T-helper 2 cell treated with Interferon-gamma antibody and Interleukin-4, amounts not matched to agents 100 ng/mL and 5 ng/mL, for 36 hours (primary cell): Measurements from ENCODE around the gene TRAF3IP1. TPM values are rescaled to one million over a fixed set of nuclear protein-coding genes. Genes with fewer than 3 reads are reported as not detected.
"Not testable (repeated sequence)": the region's sequence is repeated elsewhere in the genome, so short reads cannot be mapped to it uniquely, and the experiment has no call there.

Source experiments
- intact Hi-C: fragments of 100-400 bp; cut with micrococcal nuclease; formaldehyde crosslinking; loops from one replicate; pipeline ENCODE4 v1.15.1; 2023
- total RNA-seq: library from RNA; stranded (reverse); gene quantifications from 2 replicates; pipeline ENCODE4 v1.2.3, GENCODE V29; 2022

TRAF3IP1 gene
- total RNA-seq, 1 donor from 2014 or later: 7.7 TPM

DNA sequence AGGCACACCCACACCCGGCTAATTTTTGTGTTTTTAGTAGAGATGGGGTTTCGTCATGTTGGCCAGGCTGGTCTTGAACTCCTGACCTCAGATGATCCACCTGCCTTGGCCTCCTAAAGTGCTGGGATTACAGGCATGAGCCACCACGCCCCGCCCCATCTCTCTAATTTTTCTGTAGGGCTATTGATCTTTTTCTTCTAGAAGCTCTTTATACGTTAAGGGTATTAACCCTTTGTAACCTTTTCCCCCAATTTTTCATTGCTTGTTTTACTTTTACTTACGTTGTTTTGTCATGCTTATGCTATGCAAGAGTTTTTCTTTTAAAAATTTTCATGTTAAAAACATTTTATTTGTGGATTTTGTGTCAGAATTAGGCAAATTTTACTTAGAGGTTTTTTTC is 121.9 kb downstream of the TRAF3IP1 start:
- intact Hi-C loops: not testable (repeated sequence)

DNA sequence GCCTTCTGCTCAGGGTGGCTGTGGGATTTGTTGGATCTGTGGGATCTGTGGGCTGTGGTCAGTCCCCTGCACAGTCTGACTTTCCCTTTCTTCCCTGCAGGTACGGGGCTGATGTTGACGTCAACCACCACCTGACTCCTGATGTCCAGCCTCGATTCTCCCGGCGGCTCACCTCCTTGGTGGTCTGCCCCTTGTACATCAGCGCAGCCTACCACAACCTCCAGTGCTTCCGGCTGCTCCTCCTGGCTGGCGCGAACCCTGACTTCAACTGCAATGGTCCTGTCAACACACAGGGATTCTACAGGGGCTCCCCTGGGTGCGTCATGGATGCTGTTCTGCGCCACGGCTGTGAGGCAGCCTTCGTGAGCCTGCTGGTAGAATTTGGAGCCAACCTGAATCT is 123.9 kb downstream of the TRAF3IP1 start:
- intact Hi-C loops: no loop called here

DNA sequence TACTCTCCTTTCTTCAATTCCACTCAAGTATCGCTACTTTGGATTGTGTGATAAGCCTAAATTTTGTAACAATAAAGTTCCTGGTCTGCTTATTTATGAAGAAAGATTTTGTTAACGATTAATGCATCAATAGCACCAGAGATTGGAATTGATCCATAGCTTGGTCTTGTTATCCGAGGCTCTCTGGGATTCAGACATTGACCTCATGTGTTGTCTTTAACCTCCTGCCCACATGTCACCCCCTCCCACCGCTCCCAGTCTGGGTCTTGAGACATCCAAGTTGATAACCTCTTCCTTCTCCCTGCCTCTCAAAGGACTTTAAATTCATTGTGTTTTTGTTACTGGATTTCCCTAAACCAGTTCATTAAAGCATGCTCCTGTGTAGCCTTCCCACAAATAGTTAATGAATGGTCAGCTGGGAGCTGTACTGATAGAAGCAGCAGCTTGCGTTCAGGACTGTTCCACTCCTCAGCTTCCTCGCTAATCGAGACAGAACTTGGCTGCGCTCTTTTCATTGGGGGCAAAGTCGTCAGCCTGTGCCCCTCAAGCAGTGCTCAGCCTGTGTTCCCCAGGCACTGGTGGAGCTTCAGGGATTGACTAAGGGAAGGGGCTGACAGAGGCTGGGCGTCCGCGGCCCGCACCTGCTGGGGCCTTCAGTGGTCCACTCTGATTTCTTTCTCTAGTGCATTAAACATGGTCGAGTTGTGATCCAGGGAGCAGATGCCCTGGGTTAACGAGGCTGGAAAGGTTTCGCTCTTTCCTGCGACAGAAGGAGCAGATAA is 125.3 kb downstream of the TRAF3IP1 start:
- intact Hi-C loops: no loop called here

DNA sequence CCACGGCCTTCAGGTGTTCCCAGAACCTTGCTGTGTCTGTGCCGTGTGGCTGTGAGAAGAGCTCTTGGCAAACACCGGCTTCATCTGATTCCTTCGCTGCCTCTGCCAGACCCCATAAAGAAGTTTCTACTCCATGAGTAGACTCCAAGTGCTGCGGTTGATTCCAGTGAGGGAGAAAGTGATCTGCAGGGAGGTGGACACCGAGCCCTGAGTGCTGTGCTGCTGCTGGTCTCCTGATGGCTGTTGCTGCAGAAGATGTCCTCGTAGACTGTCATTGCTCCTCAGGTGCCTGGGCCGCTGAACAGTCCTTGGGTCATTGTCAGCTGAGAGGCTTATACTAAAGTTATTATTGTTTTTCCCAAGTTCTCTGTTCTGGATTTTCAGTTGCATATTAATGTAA is 126.1 kb downstream of the TRAF3IP1 start:
- intact Hi-C loops: no loop called here

DNA sequence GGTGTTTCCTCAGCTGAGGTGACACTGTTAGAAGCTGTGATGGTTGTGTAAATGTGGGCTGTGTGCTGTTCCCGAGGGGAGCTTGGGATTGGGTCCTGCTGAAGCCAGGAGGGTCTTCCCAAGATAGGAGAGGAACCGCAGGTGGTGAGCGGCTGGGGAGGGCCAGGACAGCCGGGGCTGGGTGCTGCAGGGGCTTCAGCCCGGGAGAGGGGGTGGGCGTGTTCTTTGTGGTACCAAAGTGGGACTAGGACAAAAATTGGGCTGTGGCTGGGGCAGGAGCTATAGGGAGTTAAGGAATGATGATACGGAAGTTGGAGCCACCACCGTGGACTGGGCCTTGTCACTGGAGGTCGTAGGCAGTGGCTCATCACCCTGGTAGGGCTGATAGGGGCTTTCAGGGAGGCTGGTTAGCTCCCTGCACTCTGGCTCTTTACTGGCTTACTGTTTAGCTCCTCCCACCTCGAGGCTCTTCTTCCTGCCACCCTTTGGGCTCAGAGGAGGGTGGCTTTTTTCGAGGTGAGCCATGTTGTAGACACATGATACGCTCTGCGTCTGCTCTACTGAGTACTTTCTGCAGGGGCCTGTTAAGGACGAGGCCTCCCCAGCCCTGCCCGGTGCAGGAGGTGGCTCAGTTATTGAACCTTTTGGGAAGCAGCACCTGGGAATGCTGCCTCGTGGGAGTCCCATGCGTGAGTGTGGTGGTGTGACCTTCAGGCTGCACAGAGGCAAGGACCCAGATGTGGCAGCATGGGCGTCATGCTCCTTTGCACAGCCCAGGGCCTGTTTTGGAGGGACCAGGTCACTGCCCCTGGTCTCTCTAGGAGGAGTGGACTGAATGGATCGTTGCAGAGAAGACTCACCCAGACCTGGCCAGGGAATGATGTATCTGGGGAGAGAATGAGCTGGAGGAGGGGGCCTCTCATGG is 128.0 kb downstream of the TRAF3IP1 start:
- intact Hi-C loops: no loop called here

DNA sequence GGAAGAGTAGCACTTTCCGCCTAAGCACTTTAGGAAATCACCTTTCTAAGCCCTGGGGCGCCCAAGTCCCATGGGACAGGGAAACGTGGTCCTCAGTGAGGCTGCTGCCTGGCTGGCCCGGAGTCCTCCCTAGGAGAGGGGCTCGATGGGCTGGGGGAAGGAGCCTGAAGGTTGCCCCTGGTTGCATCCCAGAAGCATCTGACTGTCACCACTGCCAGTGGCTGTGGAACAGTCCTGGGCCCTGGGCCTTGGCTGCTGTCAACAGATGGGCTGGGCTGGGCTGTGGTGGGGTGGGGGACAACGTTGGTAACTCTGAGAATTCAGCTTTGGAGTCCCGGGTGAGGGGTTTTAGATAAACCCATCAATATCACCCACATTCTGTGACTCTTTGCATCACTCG is 128.9 kb downstream of the TRAF3IP1 start:
- intact Hi-C loops: no loop called here

DNA sequence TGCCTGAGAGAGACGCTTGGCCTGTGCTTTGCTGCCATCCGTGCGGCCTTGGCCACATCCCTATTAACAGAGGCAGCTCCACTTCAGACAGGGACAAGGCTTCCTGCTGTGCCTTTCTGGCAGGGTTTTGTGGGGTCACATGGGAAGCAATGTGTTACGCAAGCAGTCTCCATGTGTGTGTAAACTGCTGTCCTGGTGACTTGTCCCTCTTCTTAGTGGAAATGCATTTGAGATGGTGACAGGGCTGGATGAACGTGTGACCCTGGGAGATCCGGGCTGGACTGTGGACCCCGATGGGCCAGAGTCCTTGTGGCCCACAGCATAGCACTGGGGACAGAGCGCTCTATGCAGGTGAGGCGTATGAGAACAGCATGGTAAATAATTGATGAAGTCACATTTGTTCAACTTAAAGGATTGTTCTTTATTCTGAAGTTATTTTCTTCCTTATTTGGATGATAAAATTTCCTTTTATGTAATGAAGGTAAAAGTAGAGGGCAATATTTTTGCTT is 129.6 kb downstream of the TRAF3IP1 start:
- intact Hi-C loops: no loop called here

DNA sequence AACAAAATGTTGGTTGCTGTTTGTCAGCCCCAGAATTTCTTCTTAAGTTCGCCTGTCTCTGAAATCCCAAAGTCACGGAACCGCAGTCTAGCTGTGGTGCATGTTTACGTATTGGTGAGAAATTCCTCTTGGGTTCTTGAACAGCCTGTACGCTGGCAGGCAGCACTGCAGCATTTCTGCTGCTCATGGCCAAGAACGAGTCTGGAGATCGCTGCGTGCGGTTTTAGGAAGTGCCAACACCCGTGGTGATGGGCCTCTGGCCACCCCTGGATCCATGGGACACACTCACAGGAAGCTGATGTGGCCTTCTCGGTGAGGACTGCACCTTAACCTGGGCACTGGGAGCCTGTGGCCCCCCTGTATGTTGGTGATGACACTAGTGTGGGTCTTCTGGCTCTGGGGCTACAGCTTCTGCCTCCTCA is 130.1 kb downstream of the TRAF3IP1 start:
- intact Hi-C loops: no loop called here

Other genes with a start within 250 kb of the TRAF3IP1 start
- gene ESPNL, start 220.2 kb upstream of the TRAF3IP1 start, total RNA-seq: 0.05 and 0.14 TPM in 2 replicates
- gene KLHL30, start 181.8 kb upstream of the TRAF3IP1 start, total RNA-seq: not detected in 2 replicates
- 0.09 and 0.11 TPM in 2 replicates for gene ERFE, start 161.5 kb upstream of the TRAF3IP1 start, total RNA-seq
- 70.1 and 71.4 TPM in 2 replicates for gene ILKAP, start 116.8 kb upstream of the TRAF3IP1 start, total RNA-seq
- 5.9 and 8.0 TPM in 2 replicates for gene HES6, start 80.5 kb upstream of the TRAF3IP1 start, total RNA-seq
- gene PER2, start 31.9 kb upstream of the TRAF3IP1 start, total RNA-seq: 17.6 and 19.4 TPM in 2 replicates
- 31.9 and 32.9 TPM in 2 replicates for gene ASB1, start 106.4 kb downstream of the TRAF3IP1 start, total RNA-seq